Measurements from ENCODE around the gene PTPRT.

PTPRT gene

GRCh38 chr20:42556575-42556974 is 633.1 kb downstream of the PTPRT start:
- DNase-seq (ENCODE audit: low read depth in 2 of 2) = no peak

DNA sequence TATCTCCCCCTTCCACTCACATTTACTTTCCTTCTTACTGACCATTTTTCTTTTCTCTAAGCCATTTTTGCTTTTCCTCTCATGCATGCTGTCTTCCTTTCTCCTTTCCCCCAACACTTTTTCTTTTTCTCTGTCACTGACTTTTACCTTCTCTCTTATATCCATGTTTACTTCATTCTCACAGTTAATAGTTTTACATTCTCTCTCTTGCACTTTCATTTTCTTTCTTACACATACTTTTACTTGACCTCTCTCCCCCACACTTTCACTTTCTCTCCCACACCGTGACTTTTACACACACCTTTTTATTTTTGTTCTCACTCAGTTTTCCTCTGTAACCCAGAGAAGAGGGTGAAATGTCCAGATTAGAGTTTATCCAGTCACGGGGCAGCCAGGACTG is 636.3 kb downstream of the PTPRT start:
- DNase-seq (ENCODE audit: low read depth in 2 of 2) = no peak

DNA sequence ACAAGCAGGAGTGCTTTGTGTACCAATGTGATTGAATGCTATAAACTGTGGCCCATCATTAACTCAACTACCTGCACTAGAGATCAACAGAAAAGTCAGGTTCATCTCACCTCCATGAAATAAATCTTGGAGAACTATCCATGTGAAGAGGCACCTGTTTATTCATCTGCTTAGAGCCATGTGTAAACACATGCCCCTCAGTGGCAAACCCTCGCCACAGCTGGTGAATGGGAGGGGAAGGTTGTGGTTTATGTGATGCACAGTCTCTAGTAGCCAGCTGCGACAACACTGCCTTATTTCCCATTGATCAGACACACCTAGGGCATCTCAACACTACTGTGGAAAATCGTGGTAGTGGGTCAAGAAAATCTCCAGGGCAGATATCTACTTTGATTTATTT is 640.2 kb downstream of the PTPRT start:
- DNase-seq (ENCODE audit: low read depth in 2 of 2) = no peak

DNA sequence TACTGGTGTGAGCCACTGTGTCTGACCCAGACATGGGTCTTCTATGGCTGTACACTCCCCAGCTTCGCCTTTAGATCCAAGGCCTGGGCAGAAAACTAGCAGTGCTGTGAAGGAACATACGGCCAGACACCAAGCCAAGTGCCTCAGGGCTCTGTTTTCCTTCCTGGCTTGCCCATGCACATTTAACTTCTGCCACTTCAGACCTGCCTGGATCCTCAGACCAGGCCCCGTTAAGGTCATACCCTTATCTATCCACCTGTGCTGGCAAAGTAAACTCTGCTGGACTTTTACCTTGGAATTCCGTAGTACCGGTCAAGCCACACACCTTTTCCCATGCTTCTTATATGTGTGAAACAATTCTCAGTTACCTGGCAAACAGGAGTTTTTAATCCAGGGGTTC is 644.8 kb downstream of the PTPRT start:
- no peak for DNase-seq (ENCODE audit: low read depth in 2 of 2)

DNA sequence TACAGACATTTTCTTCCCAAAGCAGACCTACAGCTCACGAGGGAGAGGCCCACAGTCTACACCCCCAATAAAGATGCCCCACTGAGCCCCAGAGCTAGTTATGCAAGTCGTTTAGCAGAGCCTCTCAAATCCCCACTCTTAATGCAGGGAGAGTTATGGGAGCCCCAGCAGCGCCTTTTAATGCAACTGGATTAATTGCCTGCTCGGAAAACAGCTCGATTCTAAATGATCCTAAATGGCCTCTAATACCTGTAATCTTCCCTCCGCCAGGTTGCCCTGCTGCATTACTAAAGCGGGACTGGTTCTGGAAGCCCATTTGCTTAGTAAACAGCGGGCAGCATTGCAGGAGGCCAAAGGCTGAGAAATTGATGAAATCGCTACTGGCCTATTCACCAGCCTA is 656.9 kb downstream of the PTPRT start:
- DNase-seq (ENCODE audit: low read depth in 2 of 2) = no peak

DNA sequence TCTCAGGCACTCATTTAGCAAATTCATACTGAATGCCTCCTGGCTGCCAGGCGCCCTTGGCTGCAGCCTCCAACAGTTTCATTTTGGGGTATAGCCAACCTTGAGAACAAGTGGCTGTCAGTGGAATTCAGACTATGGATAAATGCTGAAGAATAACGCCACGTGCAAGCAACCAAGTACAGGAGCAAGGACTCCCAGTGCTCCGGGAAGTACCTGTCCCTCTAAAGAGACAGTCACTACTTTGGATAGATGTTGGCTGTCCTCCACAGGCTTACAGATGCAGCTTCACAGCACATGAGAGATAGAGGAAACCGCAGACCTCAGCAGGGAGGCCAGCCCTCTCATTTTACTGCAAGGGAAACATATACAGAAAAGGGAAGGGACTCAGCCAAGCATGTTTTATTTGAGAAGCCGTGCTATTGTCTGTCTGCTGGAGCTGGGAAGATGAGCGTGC is 658.2 kb downstream of the PTPRT start:
- no peak for DNase-seq (ENCODE audit: low read depth in 2 of 2)

- DNase-seq (ENCODE audit: low read depth in 2 of 2) = no peak
Measured at GRCh38 chr20:42530855-42531448, 658.8 kb downstream of the PTPRT start.

- no peak for DNase-seq (ENCODE audit: low read depth in 2 of 2)
Measured at GRCh38 chr20:42530191-42530590, 659.5 kb downstream of the PTPRT start.

DNA sequence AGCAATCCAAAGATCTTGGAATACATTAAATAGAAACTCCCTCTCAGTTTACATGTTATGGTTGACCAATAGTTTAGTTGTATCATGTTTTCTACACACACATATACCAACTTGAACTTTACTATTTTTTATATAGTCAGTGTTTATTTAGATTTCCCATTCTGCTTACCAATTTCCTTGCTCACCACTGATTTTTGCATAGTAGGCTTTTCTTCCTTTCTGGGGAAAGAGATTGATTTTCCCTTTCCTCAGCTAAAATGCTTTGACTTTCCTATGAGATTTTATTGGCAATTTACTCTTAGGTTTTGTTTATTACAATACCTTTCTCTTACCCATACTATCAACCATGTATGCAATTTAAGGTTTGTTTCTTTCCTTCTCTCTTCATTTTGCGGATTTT is 665.6 kb downstream of the PTPRT start:
- no peak for DNase-seq (ENCODE audit: low read depth in 2 of 2)

GRCh38 chr20:42516692-42517091 is 673.0 kb downstream of the PTPRT start:
- no peak for DNase-seq (ENCODE audit: low read depth in 2 of 2)

GRCh38 chr20:42510686-42511085 is 679.0 kb downstream of the PTPRT start:
- DNase-seq (ENCODE audit: low read depth in 2 of 2) = no peak

DNA sequence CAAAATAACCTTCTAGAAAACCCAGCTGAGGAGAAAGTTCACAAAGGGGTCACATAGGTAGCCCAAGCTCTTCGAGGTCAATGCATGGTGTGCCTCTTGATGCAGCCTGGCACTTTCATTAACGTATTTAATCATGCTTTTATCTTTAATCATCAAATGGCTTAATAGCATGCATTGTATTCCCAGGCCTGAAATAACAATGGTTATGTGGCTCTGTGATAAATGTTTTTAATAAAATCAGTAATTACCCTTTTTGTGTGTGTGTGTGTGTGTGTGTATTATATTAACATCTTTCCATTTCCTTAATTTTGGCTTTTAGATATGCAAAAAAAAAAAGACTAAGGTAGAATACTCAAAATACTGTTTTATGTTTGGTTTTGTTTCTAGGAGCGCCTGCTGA is 681.8 kb downstream of the PTPRT start:
- no peak for DNase-seq (ENCODE audit: low read depth in 2 of 2)

DNA sequence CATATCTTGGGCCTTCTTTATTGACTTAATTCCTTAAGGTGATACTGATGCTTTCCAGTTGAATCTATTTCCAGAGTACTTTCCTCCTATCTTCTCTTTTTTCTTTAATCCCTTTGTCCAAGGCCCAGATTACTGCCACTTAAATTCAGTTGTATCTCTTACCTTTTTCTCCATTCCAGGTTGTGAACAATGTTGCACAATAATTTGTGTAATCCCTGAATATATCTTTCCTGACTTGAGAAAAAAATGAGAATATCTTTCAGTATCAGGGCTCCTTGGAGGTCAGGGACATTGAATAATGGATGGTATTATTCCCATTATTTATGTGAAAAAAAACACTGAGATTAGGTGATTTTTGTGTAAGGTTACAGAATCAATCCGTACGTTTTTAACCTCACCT is 683.3 kb downstream of the PTPRT start:
- no peak for DNase-seq (ENCODE audit: low read depth in 2 of 2)

DNA sequence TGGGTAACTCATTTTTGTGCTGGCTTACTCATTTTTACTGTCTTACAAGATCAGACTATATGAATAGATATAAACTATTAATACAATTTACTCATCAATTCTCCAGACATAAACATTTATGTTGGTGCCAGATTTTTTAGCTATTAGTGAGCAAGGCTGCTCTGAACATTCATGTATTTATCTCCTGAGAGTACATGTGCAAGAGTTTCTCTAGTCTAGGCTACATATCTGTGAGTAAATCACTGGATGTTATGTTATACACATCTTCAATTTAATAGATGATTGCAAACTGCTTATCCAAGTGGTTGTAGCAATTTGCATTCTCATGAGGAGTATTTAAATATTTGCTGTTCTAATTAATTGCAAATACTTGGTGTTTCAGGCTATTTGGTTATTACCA is 687.1 kb downstream of the PTPRT start:
- DNase-seq (ENCODE audit: low read depth in 2 of 2) = no peak

- no peak for DNase-seq (ENCODE audit: low read depth in 2 of 2)
Measured at GRCh38 chr20:42496595-42496994, 693.1 kb downstream of the PTPRT start.

DNA sequence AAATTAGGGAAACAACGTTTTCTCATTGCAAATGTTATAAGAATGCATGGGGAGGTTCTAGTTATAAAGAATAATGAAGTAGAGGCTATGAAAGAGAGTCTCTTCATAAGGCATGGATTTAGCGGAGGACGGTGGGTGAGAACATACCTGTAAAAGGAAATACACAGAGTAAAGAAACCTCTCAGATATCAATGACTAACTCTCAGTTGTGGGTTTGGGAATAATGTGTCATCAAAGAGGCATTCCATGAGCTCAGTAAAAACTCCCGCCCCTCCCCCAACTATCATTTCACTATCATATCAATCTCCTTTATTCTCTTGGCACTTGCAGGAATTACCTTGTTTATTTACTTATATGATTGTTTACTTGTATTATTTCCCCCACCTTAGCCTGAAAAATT is 695.4 kb downstream of the PTPRT start:
- no peak for DNase-seq (ENCODE audit: low read depth in 2 of 2)

- no peak for DNase-seq (ENCODE audit: low read depth in 2 of 2)
Measured at GRCh38 chr20:42493001-42493400, 696.7 kb downstream of the PTPRT start.

GRCh38 chr20:42492290-42492689 is 697.4 kb downstream of the PTPRT start:
- DNase-seq (ENCODE audit: low read depth in 2 of 2) = no peak

GRCh38 chr20:42485556-42485955 is 704.1 kb downstream of the PTPRT start:
- DNase-seq (ENCODE audit: low read depth in 2 of 2) = no peak

GRCh38 chr20:42484790-42485375 is 704.8 kb downstream of the PTPRT start:
- no peak for DNase-seq (ENCODE audit: low read depth in 2 of 2)

GRCh38 chr20:42484335-42484734 is 705.4 kb downstream of the PTPRT start:
- DNase-seq (ENCODE audit: low read depth in 2 of 2) = no peak

GRCh38 chr20:42483730-42484303 is 705.9 kb downstream of the PTPRT start:
- DNase-seq (ENCODE audit: low read depth in 2 of 2) = no peak

DNA sequence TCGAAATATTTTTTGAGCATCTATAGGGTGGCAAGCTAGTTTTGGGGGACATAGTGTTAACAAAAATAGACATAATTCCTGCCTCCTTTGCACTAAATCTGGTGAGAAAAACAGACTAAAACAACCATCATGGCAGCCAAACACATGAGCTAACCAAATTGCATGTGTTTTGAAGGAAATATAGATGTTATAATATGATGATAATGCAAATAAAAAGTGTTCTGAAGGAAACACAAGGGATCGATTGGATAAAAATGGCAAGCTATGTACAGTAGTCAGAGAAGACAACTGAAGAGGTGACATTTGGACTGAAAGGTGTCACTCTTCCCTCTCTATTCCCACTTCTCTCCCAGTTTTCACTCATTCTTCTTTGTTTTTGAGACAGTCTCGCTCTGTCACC is 706.9 kb downstream of the PTPRT start:
- DNase-seq (ENCODE audit: low read depth in 2 of 2) = no peak

- DNase-seq (ENCODE audit: low read depth in 2 of 2) = no peak
Measured at GRCh38 chr20:42475773-42476172, 713.9 kb downstream of the PTPRT start.

Data from stimulated activated CD4-positive, alpha-beta T cell treated with anti-CD3 and anti-CD28 coated beads, Interleukin-4, amount 100 ng/mL, for 48 hours (primary cell).